GM23248 (cell line): ENCODE data around the gene ADAMTS14.

Experiments
- EZH2 ChIP-seq: fragments of 200-600 bp; sonication (generic); IDR thresholded peaks from 2 replicates; pipeline ENCODE4 v1.6.1; 2018; ENCODE audit warnings: antibody characterized with exemption, mild to moderate bottlenecking; ENCODE audit not compliant: insufficient read depth, poor library complexity, severe bottlenecking
- EZH2phosphoT487 ChIP-seq: fragments of 200-600 bp; sonication (generic); IDR thresholded peaks from 2 replicates; pipeline ENCODE4 v1.6.1; 2018; ENCODE audit warnings: antibody characterized with exemption, moderate library complexity, mild to moderate bottlenecking, low read depth; ENCODE audit not compliant: insufficient read depth

- TF ChIP-seq EZH2, result no peak
- no peak for TF ChIP-seq EZH2phosphoT487
Observed at GRCh38 chr10:70711911-70712310, 39.6 kb downstream of the ADAMTS14 start.
